ENCODE measurements around the gene LAMA3.

DNA sequence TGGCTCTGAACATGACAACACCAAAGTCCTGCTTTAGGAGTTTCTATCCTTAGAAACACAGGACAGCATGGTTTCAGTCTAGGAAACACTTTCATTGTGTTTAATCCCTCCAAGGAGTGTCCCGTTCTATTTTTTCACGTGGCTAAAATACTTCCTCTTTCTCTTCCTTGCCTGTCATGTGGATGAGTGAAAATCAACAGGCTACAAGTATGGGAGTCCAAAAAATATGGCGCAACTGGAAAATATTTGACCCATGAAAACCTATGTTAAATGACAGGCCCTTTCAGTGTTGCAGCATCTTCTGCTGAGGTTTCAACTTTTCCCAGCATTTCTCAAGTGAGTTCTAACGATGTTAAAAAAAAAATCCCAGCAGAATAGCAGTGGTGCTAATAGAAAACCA, 146.3 kb downstream of the LAMA3 start:
- TF ChIP-seq POLR2AphosphoS5 (IDR thresholded peaks at IDR 0.05; ENCODE audit: low read depth, low read length) (no peak), POLR2A (IDR thresholded peaks at IDR 0.05; ENCODE audit: low read depth, low read length) (no peak), SPI1 (IDR thresholded peaks at IDR 0.05; ENCODE audit: low read depth, low read length) (no peak), POU2F2 (IDR thresholded peaks at IDR 0.05; ENCODE audit: low read depth, low read length) (no peak)

Measured in GM12891 (cell line).